Measurements from ENCODE around the gene CANX.
A peak's percentile ranks its signal among the peaks of the same experiment; 100 is the strongest.
"Not testable (repeated sequence)": the region's sequence is repeated elsewhere in the genome, so short reads cannot be mapped to it uniquely, and the experiment has no call there.

CANX gene

DNA sequence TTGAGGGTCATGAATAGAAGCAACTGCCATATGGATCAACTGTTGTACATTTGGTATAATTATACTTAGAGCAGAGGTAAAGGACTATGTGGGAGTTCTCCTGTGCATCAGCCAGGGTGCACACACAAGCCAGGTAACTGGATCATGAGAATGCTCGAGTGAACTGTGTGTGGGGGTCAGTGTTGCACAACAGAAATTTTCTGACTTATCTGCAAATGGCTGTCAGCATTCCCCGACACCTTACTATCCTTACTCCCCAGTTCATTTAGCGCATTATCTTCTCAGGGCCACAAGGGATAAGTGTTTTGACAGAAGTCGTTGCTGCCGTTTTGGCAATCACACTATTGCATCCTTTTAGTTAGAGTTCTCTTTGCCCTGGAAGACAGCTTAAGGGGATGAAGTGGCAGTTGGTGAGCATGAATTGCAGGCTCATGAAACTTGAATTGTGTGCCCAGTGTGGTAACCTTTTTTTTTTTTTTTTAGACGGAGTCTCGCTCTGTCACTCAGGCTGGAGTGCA lies 1.7 kb downstream of the CANX start:
- DNase-seq: no peak

DNA sequence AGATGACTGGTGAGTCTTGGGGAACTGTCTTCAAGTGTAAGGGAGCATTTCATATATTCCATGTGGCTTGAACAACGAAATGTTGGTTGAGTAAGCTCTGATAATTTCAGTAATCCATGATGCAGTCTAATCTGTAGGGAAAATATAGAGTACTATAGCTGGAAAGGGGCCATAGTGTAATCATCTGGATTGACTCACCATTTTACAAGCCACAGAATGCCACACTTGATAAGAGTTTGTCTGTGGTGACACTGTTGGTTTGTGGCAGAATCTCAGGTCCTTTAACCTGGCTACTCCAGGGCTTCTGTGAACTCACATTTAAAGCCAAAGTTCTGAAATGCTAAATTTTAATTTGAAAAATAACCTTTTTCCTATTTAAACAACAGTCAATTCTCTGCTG lies 17.5 kb downstream of the CANX start:
- no peak for DNase-seq

DNA sequence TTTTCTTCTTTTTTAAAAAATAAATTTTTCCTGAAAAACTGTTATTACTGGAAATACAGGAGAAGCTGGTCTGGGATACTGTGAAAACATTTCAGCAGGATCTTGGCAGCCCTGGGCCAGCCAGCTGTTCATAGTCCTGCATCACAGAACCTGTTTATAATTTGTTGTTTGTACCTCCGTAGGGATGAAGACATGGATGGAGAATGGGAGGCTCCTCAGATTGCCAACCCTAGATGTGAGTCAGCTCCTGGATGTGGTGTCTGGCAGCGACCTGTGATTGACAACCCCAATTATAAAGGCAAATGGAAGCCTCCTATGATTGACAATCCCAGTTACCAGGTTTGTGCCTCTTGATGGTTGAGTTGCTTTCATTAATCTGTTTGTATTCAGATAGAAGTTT lies 21.5 kb downstream of the CANX start:
- DNase-seq: no peak

DNA sequence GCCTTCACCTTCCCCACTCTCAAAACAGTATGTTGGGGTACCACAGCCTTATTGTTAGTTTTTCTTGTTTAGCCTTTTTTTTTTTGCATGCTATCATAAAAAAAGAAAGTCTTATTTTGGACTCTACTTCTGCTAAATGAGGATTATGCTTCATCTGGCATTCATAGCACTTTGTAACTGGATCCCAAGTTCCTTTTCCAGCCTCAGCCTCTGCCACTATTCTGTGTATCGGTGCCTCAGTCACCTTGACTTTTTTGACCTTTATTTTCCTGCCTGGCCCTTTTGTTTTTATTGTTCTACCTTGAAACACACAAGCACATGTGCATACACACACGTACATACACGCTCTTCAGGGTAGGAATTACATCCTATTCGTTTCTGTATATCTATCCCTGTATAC lies 25.4 kb downstream of the CANX start:
- no peak for DNase-seq

DNA sequence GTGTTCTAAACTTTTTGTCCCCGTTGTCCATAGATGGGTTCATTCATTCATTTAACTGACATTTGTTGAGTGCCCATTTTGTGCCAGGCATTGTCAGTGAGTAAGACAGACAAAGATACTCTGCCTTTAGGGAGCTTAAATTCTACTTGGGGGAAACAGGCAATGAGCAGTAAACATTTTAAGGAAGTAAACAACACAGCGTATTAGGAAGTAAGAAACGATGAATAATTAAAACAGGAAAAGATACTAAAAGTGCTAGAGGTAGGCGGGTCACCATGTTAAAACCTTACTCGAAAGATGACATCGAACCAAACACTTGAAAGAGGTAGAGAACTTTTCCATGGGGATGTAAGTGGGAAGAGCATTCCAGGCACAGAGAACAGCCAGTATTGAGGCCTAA lies 28.3 kb downstream of the CANX start:
- no peak for DNase-seq

DNA sequence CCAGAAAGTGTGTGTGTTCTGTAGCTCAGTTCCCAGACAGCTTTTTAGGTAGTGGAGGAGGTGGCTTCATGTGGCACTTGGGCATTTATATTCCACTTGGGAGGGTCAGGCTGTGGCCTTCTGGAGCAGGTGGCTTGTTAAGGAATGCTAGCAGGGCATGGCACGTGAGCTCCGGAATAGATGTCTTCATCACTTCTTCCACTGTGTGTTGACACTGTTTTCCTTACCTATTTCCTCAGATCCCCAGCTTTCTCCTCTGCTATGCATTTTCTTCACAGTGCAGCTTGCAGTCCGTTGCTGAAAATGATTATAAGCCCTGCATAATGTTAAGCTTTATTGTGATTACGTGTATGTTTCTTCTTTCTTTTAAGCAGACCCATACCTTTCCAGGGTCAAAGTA lies 30.5 kb downstream of the CANX start:
- DNase-seq: no peak

DNA sequence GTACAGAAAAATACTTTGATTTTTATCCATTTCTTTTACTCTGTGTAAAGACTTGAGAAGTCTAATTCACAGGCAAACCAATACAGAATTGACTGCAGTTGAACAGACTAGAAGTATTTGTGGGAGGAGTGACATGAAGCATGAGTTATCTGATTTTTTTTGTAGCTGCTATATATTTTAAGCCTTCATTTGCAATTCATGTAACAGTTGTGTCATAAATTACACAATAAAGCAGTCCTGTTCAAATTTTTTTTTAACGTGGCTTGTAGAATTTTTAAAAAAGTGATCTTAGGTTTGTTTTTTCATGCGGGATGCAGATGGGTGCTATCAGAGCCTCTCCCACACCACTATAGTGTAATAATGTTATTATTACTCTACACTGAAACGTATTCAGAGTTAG lies 31.0 kb downstream of the CANX start:
- no peak for DNase-seq

DNA sequence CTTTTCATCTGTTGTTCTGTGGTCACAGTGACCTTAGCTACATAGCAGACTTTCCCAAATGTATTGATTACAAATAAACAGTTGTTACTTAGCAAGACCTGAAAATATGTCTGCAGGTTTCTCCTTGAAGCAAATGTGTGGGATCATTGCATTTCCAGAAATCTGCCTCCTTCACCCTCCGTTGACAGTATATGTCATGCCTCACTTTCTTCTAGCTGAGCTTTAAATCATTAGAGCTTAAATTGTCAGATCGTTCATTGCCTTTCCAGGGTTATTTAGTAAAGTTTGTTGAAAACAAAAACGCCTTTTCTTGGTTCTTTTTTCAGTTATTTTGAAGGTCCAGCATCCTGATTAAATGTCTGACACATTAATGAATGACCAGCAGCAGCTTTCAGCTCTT lies 31.6 kb downstream of the CANX start:
- no peak for DNase-seq

DNA sequence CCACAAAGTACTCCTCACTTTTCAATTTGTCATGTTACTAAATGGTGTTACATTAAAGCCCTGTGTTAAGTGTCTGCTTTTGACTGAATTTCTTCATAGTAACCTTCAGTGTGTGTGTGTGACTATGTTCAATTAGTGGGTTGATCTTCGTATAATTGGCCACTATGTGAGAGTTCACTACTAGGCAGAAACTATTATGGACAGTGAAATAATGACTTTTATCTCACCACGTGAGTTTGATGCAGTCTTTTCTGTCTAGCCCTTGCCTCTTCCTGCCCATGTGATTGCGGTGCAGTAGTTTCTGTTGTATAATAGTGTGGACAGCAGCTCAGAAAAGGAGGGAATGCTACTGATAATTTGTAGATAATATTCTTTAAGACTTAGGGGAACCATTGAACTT lies 32.1 kb downstream of the CANX start:
- no peak for DNase-seq

DNA sequence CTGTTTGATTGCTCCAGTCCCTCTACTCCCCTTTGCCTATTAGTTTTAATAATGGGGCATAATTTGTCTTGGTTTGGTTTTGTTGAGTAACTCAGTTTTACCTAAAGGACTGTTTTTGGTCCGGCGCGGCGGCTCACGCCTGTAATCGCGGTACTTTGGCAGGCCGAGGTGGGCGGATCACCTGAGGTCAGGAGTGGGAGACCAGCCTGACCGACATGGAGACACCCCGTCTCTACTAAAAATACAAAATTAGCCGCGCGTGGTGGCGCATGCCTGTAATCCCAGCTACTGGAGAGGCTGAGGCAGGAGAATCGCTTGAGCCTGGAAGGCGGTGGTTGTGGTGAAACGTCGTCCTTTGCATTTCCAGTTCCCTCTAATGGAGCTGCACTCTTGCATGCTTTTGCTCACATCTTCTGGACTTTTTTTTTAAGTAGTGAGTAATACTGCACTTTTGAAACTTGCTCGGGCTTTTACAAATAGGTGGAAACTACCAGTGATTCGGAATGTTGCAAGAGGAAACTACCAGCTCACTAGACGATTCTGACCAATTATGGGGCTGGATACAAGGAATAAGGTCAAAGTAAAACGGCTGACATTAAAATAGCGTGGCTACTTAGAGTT lies 33.1 kb downstream of the CANX start:
- DNase-seq: peak; percentile 30

DNA sequence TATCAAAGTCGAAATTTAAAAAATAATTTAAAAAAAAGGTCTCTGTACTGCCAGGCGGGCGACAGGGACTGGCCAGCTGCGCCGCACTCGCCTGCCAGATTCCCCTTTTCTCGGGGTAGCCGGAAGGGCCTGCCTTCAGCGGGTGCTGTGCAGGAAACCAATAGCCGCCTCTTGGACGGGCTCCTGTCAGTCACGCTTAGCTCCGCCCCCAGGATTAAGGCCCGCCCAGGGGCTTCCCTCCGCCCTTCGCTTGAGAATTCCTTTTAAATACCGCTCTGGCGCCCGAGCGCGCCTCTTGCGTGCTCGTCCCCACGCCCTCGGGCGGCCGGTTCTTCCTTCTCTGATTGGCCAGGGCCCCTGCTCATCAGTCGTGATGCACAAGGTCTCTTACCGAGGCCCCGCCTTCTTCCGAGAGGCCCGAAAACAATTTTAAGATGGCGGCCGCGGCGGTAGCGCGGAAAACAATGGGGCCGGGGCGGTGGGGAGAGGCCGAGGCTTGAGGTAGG lies 33.7 kb downstream of the CANX start, which contains the start of gene MAML1:
Gene MAML1, plus strand, starts transcription at position 411 of the 506 bp plus-strand sequence. CDS start 291 bp downstream, outside the sequence.
- peak; percentile 99 for DNase-seq

DNA sequence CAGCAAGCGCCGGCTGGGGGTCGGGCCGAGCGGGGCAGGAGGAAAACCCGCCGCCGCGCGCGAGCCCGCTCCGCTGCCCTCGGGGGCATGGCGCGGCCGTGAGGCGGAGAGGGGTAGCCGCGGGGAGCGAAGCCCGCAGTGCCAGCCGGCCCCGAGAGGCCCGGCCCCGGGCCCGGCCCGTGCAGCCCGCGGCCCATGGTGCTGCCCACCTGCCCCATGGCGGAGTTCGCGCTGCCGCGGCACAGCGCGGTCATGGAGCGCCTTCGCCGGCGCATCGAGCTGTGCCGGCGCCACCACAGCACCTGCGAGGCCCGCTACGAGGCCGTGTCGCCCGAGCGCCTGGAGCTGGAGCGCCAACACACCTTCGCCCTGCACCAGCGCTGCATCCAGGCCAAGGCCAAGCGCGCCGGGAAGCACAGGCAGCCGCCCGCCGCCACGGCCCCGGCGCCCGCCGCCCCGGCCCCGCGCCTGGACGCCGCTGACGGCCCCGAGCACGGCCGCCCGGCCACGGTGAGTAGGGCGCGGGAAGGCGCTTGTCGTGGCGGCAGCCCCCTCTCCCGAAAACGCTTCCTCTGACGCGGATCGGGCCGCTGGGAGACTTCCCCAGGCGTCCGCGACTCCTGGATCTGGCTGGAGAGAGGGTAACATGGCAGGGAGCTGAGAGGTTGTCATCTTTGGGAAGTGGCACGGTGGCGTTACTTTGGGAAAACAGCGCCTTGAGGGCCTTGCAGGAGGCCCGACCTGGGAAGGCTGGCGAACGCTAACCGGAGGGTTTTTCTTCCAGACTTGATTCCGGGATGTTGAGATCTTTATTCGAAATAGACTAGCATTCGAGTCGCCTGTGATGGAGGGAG lies 34.4 kb downstream of the CANX start:
- DNase-seq: no peak

DNA sequence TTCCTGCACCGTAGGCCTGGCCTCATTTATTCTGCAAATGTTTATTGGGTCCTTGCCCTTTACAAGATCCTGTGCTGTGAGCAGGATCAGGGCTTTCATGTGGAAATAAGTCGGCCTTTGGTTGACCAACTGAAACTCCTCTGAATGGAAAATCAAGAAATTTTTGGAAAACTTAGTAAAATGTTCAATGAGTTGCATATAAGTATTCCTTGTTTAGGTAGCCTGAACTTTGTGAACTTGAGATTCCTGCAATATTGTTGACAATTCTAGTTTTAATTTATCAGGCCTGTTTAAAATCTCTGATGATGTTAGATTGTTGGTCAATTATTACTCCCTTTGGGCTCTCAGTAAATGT lies 35.0 kb downstream of the CANX start:
- no peak for DNase-seq

DNA sequence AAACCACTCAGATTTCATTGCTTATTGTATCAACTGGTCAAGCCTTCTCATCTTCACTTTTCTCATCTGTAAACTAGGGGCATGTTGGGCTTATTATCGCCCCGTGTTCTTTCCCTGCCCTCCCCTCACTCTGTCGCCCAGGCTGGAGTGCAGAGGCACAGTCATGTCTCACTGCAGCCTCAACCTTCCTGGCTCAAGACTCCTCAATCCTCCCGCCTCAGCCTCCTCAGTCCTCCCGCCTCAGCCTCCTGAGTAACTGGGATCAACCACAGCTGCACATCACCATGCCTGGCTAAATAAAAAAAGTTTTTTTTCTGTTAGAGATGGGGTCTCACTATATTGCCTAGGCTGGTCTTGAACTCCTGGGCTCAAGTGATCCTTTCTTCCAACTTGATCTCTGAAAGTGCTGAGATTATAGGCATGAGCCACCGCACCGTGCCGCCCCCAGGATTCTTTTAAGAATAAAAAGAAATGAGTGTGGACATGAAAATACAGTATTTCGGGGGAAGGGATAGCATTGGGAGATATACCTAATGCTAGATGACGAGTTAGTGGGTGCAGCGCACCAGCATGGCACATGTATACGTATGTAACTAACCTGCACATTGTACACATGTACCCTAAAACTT lies 35.9 kb downstream of the CANX start:
- no peak for DNase-seq

DNA sequence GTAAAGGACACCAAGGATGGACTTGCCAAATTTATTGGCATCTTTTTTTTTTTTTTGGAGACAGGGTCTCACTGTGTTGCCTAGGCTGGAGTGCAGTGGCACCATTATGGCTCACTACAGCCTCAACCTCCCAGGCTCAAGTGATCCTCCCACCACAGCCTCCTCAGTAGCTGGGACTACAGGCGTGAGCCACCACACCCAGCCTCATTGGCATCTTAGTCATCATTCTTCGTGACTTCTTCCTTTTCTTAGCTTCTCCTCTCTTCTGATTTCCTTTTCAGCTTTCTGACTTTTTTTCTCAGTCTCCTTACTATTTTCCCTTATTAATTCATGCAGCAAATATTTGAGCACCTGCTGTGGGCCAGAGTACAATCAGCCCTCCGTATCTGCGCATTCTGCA lies 40.0 kb downstream of the CANX start:
- no peak for DNase-seq

DNA sequence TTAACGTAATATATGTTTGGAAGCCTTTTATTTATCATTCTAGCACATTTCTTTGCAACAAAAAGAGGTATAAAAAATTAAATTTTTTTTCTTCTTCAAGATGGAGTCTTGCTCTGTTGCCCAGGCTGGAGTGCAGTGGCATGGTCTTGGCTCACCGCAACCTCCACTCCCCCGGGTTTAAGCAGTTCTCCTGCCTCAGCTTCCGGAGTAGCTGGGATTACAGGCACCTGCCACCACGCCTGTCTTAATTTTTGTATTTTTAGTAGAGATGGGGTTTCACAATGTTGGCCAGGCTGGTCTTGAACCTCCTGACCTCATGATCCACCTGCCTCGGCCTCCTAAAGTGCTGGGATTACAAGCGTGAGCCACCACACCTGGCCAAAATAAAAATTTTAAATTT lies 45.3 kb downstream of the CANX start:
- not testable (repeated sequence) for DNase-seq

DNA sequence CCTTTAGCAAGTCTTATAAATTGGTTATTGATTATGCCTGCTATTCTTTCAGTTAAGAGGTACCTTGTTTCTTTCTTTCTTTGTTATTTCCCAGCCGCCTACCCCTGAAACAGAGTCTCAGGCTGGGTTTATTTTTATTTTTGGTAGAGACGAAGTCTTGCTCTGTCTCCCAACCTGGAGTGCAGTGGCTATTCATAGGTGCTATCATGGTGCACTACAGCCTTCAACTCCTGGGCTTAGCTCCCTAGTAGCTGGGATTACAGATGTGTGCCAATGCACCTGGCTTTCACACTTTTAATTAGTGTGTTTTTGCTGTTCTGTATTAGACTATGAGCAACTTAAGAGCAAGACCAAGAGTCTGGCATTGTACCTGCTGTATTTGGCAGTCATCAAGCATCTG lies 48.1 kb downstream of the CANX start:
- no peak for DNase-seq

DNA sequence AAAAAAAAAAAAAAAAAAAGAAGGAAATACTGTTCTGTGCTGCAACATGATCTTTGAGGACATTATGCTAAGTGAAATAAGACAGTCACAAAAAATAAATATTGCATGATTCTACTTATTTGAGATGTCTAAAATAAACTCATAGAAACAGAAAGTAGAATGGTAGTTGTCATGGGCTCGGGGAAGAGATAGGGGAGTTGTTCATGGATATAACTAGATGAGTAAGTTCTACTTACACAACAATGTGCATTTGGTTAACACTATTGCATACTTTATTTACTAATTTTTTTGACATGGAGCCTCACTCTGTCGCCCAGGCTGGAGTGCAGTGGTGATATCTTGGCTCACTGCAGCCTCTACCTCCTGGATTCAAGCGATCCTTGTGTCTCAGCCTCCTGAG lies 49.0 kb downstream of the CANX start:
- no peak for DNase-seq

DNA sequence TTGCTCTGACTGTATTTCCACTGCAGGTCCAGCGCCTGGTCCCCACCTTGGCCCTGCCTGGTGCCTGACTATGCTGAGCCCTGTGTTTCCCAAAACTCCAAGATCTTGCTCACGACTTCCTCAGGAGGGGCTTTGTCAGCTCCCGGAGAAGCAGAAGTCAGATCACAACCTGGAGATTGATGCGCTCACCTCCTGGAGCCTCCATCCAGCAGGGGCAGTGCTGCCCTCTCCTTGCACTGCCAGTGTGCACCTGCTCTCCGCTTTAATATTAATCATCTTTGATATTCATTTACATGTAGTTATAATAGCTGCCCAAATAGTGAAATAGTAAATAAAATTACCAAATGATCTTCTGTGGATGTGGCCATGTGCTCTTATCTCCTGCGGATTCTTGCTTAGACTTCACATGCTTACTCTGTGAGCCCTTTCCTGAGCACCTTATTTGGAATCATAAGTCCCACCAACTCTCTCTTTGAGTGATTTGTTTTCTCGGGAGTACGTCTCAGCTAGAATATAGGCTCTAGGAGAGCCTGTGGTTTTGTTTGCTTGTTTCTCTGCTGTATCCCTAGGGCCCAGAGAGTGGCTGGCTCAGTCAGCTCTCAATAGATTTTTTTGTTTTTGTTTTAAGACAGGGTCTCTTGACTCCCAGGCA lies 51.2 kb downstream of the CANX start:
- DNase-seq: no peak

DNA sequence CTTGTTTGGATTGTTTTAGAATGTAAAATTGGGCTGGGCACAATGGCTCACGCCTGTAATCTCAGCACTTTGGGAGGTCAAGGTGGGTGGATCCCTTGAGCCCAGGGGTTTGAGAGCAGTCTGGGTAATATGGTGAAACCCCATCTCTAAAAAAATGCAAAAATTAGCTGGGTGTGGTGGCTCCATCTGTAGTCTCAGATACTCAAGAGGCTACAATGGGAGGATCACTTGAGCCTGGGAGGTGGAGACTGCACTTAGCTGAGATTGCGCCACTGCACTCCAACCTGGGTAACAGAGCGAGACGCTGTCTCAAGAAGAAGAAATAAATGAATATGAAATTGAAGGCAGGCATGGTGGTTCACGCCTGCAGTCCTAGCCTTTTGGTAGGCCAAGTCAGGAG lies 55.2 kb downstream of the CANX start:
- no peak for DNase-seq

DNA sequence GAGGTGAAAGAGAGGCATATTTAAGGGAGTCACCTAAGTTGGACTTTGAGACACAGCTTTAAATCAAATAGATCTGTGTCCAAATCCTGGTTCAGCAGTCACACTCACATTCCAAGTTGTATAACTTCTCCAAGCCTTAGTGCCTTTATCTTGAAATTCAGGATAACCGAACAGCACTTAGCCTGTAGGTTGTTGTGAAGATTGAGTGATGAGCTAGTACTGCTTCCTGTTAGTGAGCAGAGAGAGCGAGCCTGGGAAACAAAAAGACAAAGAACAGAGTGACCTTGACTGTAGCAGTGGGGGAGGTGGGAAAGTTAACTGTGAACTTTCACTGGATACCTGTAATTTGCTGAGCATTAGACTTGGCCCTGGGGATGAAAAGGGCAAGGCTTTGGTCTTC lies 56.3 kb downstream of the CANX start:
- no peak for DNase-seq

DNA sequence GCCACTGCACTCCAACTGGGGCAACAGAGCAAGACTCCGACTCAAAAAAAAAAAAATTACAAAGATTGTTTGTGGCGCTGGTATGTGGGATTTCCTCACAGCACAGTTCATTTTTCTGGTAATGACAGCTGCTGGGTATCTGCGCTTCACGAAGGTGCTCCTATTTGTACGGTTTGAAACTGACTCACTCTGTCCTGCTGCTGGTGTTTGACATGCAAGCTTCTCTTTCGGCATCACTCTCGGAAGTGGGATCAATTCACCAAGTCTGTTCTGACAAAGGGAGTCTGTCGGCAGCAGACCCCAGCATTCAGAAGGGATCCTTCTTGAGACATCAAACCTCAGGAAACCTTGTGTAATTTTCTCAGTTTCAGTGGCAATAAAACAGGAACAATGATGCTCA lies 60.2 kb downstream of the CANX start:
- no peak for DNase-seq

Measured in amniotic stem cell (primary cell).